ENCODE measurements around the gene ARL11.

ARL11 gene

GRCh38 chr13:49636705-49637104 is 8.4 kb downstream of the ARL11 start:
- Histone ChIP-seq H3K4me2 (peak overlapping the region in 1 of 11 experiments; percentile 38; a peak in 1 of 22 replicates), H3K9ac (no peak overlapping the region)

GRCh38 chr13:49638030-49638743 is 9.9 kb downstream of the ARL11 start:
- Histone ChIP-seq H4K20me1 (no peaks in the 10 kb centered on the region), H3K4me3 (no peak overlapping the region), H3K4me1 (peaks cover 40 to 69% (median 54%) of the 10 kb centered on the region in 10 experiments), H3K36me3 (peaks cover 17 to 73% (median 49%) of the 10 kb centered on the region in 11 experiments; a peak in 21 of 22 replicates), H3K27me3 (no peaks in the 10 kb centered on the region), H3K27ac (no peak overlapping the region), H3K9me3 (replicated peaks in 1 of 11) (peaks cover 0 to 14% (median 6%) of the 10 kb centered on the region in 11 experiments; a peak in 3 of 22 replicates), H3K9ac (no peak overlapping the region), H3K4me2 (no peak overlapping the region)
- 0 out of 22 replicates have a peak, but pooled peaks of 1 of the 11 experiments have one; percentile 4 for TF ChIP-seq Cebpa-rat (IDR thresholded peaks at IDR 0.05)

More at GRCh38 chr13:49636705-49637104, 8.4 kb downstream of the ARL11 start:
- Histone ChIP-seq H3K36me3 (peaks cover 20 to 88% (median 62%) of the 10 kb centered on the region in 11 experiments), H3K9me3 (replicated peaks in 1 of 11) (peaks cover 0 to 14% (median 6%) of the 10 kb centered on the region in 11 experiments; a peak in 4 of 22 replicates), H4K20me1 (no peaks in the 10 kb centered on the region; a peak in 1 of 22 replicates), H3K27ac (0 out of 22 replicates have a peak overlapping the region, but pooled peaks of 1 of the 11 experiments have one; percentile 4), H3K27me3 (no peaks in the 10 kb centered on the region), H3K4me3 (no peak overlapping the region), H3K4me1 (peaks cover 29 to 76% (median 47%) of the 10 kb centered on the region in 10 experiments)
- no peak for TF ChIP-seq Cebpa-rat (IDR thresholded peaks at IDR 0.05)

GRCh38 chr13:49638744-49639072 is 10.4 kb downstream of the ARL11 start:
- peaks cover 0 to 10% (median 3%) of the 10 kb centered on the region in 11 experiments; a peak in 3 of 22 replicates for H3K9me3 ChIP-seq (replicated peaks in 1 of 11)

GRCh38 chr13:49641801-49642291 is 13.5 kb downstream of the ARL11 start:
- Histone ChIP-seq H3K4me3 (peak overlapping the region in 8 of 10 experiments; percentile 18 to 65 (median 36); a peak in 11 of 20 replicates), H3K9ac (peak overlapping the region; percentile 25 to 85 (median 68); a peak in 17 of 22 replicates), H3K27me3 (no peaks in the 10 kb centered on the region), H3K4me1 (peaks cover 48 to 73% (median 64%) of the 10 kb centered on the region in 10 experiments), H3K4me2 (peak overlapping the region; percentile 58 to 95 (median 82)), H3K36me3 (peaks cover 1 to 39% (median 22%) of the 10 kb centered on the region in 11 experiments; a peak in 20 of 22 replicates), H3K27ac (peak overlapping the region; percentile 63 to 91 (median 81)), H3K9me3 (replicated peaks in 1 of 11) (no peaks in the 10 kb centered on the region), H4K20me1 (no peaks in the 10 kb centered on the region)
- TF ChIP-seq Cebpa-rat (IDR thresholded peaks at IDR 0.05), result peak in 3 of 11 experiments; percentile 30 to 46 (median 37); a peak in 5 of 22 replicates

More at GRCh38 chr13:49638744-49639072, 10.4 kb downstream of the ARL11 start:
- Histone ChIP-seq H3K4me2 (no peak overlapping the region; a peak in 1 of 22 replicates), H3K27me3 (no peaks in the 10 kb centered on the region), H3K4me3 (no peak overlapping the region), H3K4me1 (peaks cover 45 to 69% (median 57%) of the 10 kb centered on the region in 10 experiments), H3K36me3 (peaks cover 17 to 68% (median 44%) of the 10 kb centered on the region in 11 experiments; a peak in 21 of 22 replicates), H3K9ac (no peak overlapping the region), H3K27ac (no peak overlapping the region), H4K20me1 (no peaks in the 10 kb centered on the region)
- no peak for TF ChIP-seq Cebpa-rat (IDR thresholded peaks at IDR 0.05)

GRCh38 chr13:49643035-49643646 is 14.8 kb downstream of the ARL11 start:
- Histone ChIP-seq H3K27ac (peak overlapping the region; percentile 58 to 91 (median 81)), H3K4me2 (peak overlapping the region; percentile 70 to 98 (median 86))

GRCh38 chr13:49645451-49645850 is 17.1 kb downstream of the ARL11 start:
- Histone ChIP-seq H3K27ac (peak overlapping the region; percentile 3 to 91 (median 73); a peak in 21 of 22 replicates), H3K9me3 (replicated peaks in 1 of 11) (no peaks in the 10 kb centered on the region), H3K36me3 (peaks cover 0 to 12% (median 7%) of the 10 kb centered on the region in 11 experiments; a peak in 10 of 22 replicates), H3K4me1 (peaks cover 48 to 67% (median 59%) of the 10 kb centered on the region in 10 experiments), H4K20me1 (no peaks in the 10 kb centered on the region), H3K27me3 (no peaks in the 10 kb centered on the region), H3K4me3 (peak overlapping the region in 2 of 10 experiments; percentile 28 to 33; a peak in 2 of 20 replicates), H3K9ac (peak overlapping the region in 9 of 11 experiments; percentile 8 to 62 (median 24); a peak in 12 of 22 replicates), H3K4me2 (peak overlapping the region; percentile 34 to 98 (median 86))
- TF ChIP-seq Cebpa-rat (IDR thresholded peaks at IDR 0.05), result no peak

More at GRCh38 chr13:49643035-49643646, 14.8 kb downstream of the ARL11 start:
- Histone ChIP-seq H3K27me3 (no peaks in the 10 kb centered on the region), H3K9me3 (replicated peaks in 1 of 11) (no peaks in the 10 kb centered on the region), H3K4me3 (peak overlapping the region; percentile 13 to 66 (median 56); a peak in 17 of 20 replicates), H4K20me1 (no peaks in the 10 kb centered on the region), H3K9ac (peak overlapping the region; percentile 60 to 85 (median 76)), H3K36me3 (peaks cover 0 to 27% (median 13%) of the 10 kb centered on the region in 11 experiments; a peak in 14 of 22 replicates), H3K4me1 (peaks cover 48 to 80% (median 65%) of the 10 kb centered on the region in 10 experiments)
- TF ChIP-seq Cebpa-rat (IDR thresholded peaks at IDR 0.05), result no peak

GRCh38 chr13:49646688-49647087 is 18.4 kb downstream of the ARL11 start:
- Histone ChIP-seq H3K27me3 (no peaks in the 10 kb centered on the region), H3K9me3 (replicated peaks in 1 of 11) (no peaks in the 10 kb centered on the region), H3K4me1 (peaks cover 42 to 55% (median 48%) of the 10 kb centered on the region in 10 experiments), H3K4me2 (peak overlapping the region in 7 of 11 experiments; percentile 34 to 98 (median 87); a peak in 11 of 22 replicates), H3K4me3 (no peak overlapping the region), H3K36me3 (peaks cover 0 to 8% (median 0%) of the 10 kb centered on the region in 11 experiments; a peak in 1 of 22 replicates), H3K27ac (peak overlapping the region in 6 of 11 experiments; percentile 73 to 91 (median 80); a peak in 10 of 22 replicates), H4K20me1 (no peaks in the 10 kb centered on the region), H3K9ac (no peak overlapping the region)
- TF ChIP-seq Cebpa-rat (IDR thresholded peaks at IDR 0.05), result no peak

GRCh38 chr13:49649244-49649962 is 21.1 kb downstream of the ARL11 start:
- Histone ChIP-seq H3K27me3 (no peaks in the 10 kb centered on the region), H3K27ac (no peak overlapping the region)

More at GRCh38 chr13:49649244-49649962, 21.1 kb downstream of the ARL11 start:
- TF ChIP-seq Cebpa-rat (IDR thresholded peaks at IDR 0.05), result no peak
- H3K36me3 ChIP-seq, result peaks cover 0 to 8% (median 0%) of the 10 kb centered on the region in 11 experiments; a peak in 1 of 22 replicates
- H3K9me3 ChIP-seq (replicated peaks in 1 of 11), result no peaks in the 10 kb centered on the region
- no peaks in the 10 kb centered on the region for H4K20me1 ChIP-seq
- H3K9ac ChIP-seq, result no peak overlapping the region
- H3K4me3 ChIP-seq, result no peak overlapping the region
- peaks cover 26 to 50% (median 43%) of the 10 kb centered on the region in 10 experiments for H3K4me1 ChIP-seq
- H3K4me2 ChIP-seq, result 0 out of 22 replicates have a peak overlapping the region, but pooled peaks of 1 of the 11 experiments have one; percentile 11

All from BLaER1 treated with 17β-estradiol and CSF1 and Interleukin-3, amounts not matched to agents 10 nM and 100 nM (cell line).